SK-N-SH treated with all-trans-retinoic acid at 6 μM for 48 hours (cell line): ENCODE measurements around the gene ANKRD11.
"Not testable (repeated sequence)": the region's sequence is repeated elsewhere in the genome, so short reads cannot be mapped to it uniquely, and the experiment has no call there.

Experiments used
- ATAC-seq: fragments of 200-7000 bp; cut with Tn5 transposase; 3 replicates; pipeline ENCODE4 v1.9.1; 2020; ENCODE audit warnings: mild to moderate bottlenecking, moderate library complexity
- ARNTL ChIP-seq: fragments of 450-650 bp; formaldehyde crosslinking; IDR thresholded peaks from 2 replicates; pipeline ENCODE4 v1.5.0; 2020; ENCODE audit warnings: low read depth, mild to moderate bottlenecking, moderate library complexity, borderline replicate concordance
- BACH2 ChIP-seq: fragments of 250-450 bp; sonication (Bioruptor Pico); IDR thresholded peaks from 2 replicates; pipeline ENCODE4 v1.9.0; 2021; ENCODE audit warnings: mild to moderate bottlenecking, borderline replicate concordance
- CREB5 ChIP-seq: fragments of 250-450 bp; sonication (Bioruptor Pico); IDR thresholded peaks from 2 replicates; pipeline ENCODE4 v1.5.1; 2020; ENCODE audit warnings: low read depth, mild to moderate bottlenecking, moderate library complexity
- CSRNP3 ChIP-seq: fragments of 250-450 bp; sonication (Bioruptor Pico); IDR thresholded peaks from 2 replicates; pipeline ENCODE4 v1.5.1; 2021; ENCODE audit warnings: mild to moderate bottlenecking, moderate library complexity
- GLIS3 ChIP-seq: fragments of 250-450 bp; sonication (Bioruptor Pico); IDR thresholded peaks from 2 replicates; pipeline ENCODE4 v1.5.0; 2020; ENCODE audit warnings: mild to moderate bottlenecking, moderate library complexity
- ISL1 ChIP-seq: fragments of 250-450 bp; sonication (Bioruptor Pico); IDR thresholded peaks from 2 replicates; pipeline ENCODE4 v2.1.2; 2022; ENCODE audit warnings: mild to moderate bottlenecking, moderate library complexity
- PATZ1 ChIP-seq: fragments of 250-450 bp; sonication (Bioruptor Pico); IDR thresholded peaks from 2 replicates; pipeline ENCODE4 v1.8.0; 2020; ENCODE audit warnings: mild to moderate bottlenecking, moderate library complexity, borderline replicate concordance
- POU6F1 ChIP-seq: fragments of 250-450 bp; sonication (Bioruptor Pico); IDR thresholded peaks from 2 replicates; pipeline ENCODE4 v1.8.0; 2021; ENCODE audit warnings: low read depth, mild to moderate bottlenecking, moderate library complexity, borderline replicate concordance
- PPARA ChIP-seq: fragments of 250-450 bp; sonication (Bioruptor Pico); IDR thresholded peaks from 2 replicates; pipeline ENCODE4 v1.5.0; 2020; ENCODE audit warnings: mild to moderate bottlenecking, borderline replicate concordance
- RARB ChIP-seq: fragments of 250-450 bp; sonication (Bioruptor Pico); IDR thresholded peaks from 2 replicates; pipeline ENCODE4 v1.8.0; 2021; ENCODE audit warnings: mild to moderate bottlenecking, moderate library complexity
- SNAI2 ChIP-seq: fragments of 250-450 bp; sonication (Bioruptor Pico); IDR thresholded peaks from 2 replicates; pipeline ENCODE4 v1.5.0; 2020; ENCODE audit warnings: mild to moderate bottlenecking, moderate library complexity
- TCF4 ChIP-seq: fragments of 250-450 bp; sonication (Bioruptor Pico); IDR thresholded peaks from 2 replicates; pipeline ENCODE4 v1.8.0; 2021; ENCODE audit warnings: mild to moderate bottlenecking, moderate library complexity, borderline replicate concordance
- TOX ChIP-seq: fragments of 250-450 bp; sonication (Bioruptor Pico); IDR thresholded peaks from 2 replicates; pipeline ENCODE4 v1.8.0; 2021; ENCODE audit warnings: mild to moderate bottlenecking, moderate library complexity, borderline replicate concordance
- TSHZ2 ChIP-seq: fragments of 250-450 bp; sonication (Bioruptor Pico); IDR thresholded peaks from 2 replicates; pipeline ENCODE4 v1.5.0; 2020; ENCODE audit warnings: mild to moderate bottlenecking, moderate library complexity
- ZC3H10 ChIP-seq: fragments of 250-450 bp; sonication (Bioruptor Pico); IDR thresholded peaks from 2 replicates; pipeline ENCODE4 v1.5.1; 2021; ENCODE audit warnings: mild to moderate bottlenecking, moderate library complexity
- ZFP3 ChIP-seq: fragments of 250-450 bp; sonication (Bioruptor Pico); IDR thresholded peaks from 2 replicates; pipeline ENCODE4 v1.5.0; 2020; ENCODE audit warnings: mild to moderate bottlenecking, moderate library complexity
- ZNF70 ChIP-seq: fragments of 450-650 bp; formaldehyde crosslinking; IDR thresholded peaks from 2 replicates; pipeline ENCODE4 v1.5.0; 2020; ENCODE audit warnings: mild to moderate bottlenecking, moderate library complexity
- ZNF8 ChIP-seq: fragments of 450-650 bp; formaldehyde crosslinking; IDR thresholded peaks from 2 replicates; pipeline ENCODE4 v1.5.0; 2020; ENCODE audit warnings: mild to moderate bottlenecking, moderate library complexity

Gene ANKRD11

GRCh38 chr16:89300976-89301360 is 189.4 kb downstream of the ANKRD11 start:
- TF ChIP-seq CREB5 (no peak), ISL1 (CRISPR knock-in tag) (no peak), ARNTL (CRISPR knock-in tag) (no peak), POU6F1 (no peak), TOX (CRISPR knock-in tag) (no peak), ZNF70 (CRISPR knock-in tag) (no peak)
- TF ChIP-seq, all 23 proteins: peak for 0

GRCh38 chr16:89300311-89300975 is 189.9 kb downstream of the ANKRD11 start:
- TF ChIP-seq CSRNP3 (CRISPR knock-in tag), result no peak
- TF ChIP-seq GLIS3 (CRISPR knock-in tag), result no peak
- no peak for TF ChIP-seq BACH2 (CRISPR knock-in tag)
- no peak for TF ChIP-seq PATZ1 (CRISPR knock-in tag)
- no peak for TF ChIP-seq ZFP3
- TF ChIP-seq TSHZ2 (CRISPR knock-in tag), result no peak
- TF ChIP-seq ZNF8 (CRISPR knock-in tag), result no peak
- TF ChIP-seq SNAI2 (CRISPR knock-in tag), result no peak
- TF ChIP-seq RARB (CRISPR knock-in tag), result no peak
- TF ChIP-seq ISL1 (CRISPR knock-in tag), result no peak
- TF ChIP-seq ZC3H10 (CRISPR knock-in tag), result no peak
- no peak for TF ChIP-seq POU6F1
- TF ChIP-seq TCF4 (CRISPR knock-in tag), result no peak
- TF ChIP-seq PPARA (CRISPR knock-in tag), result no peak
- no peak for TF ChIP-seq ARNTL (CRISPR knock-in tag)

More at GRCh38 chr16:89300976-89301360, 189.4 kb downstream of the ANKRD11 start:
- no peak for ATAC-seq

GRCh38 chr16:89299357-89300111 is 190.8 kb downstream of the ANKRD11 start:
- not testable (repeated sequence) for ATAC-seq

More at GRCh38 chr16:89300311-89300975, 189.9 kb downstream of the ANKRD11 start:
- ATAC-seq, result no peak
